Smooth muscle cell (in vitro differentiated cells): ENCODE data around the gene CDC37. TPM values are rescaled to one million over a fixed set of nuclear protein-coding genes. Genes with fewer than 3 reads are reported as not detected.

Source experiments
- DNase-seq: peaks from one replicate; lab custom pipeline; 2025; ENCODE audit not compliant: unreplicated experiment; lab: John Stamatoyannopoulos, UW
- H2AFZ ChIP-seq: fragments of 200-600 bp; sonication (generic); 2 replicates; pipeline ENCODE4 v1.6.0; 2016; ENCODE audit warnings: antibody characterized with exemption, low read depth, mild to moderate bottlenecking
- H3F3A ChIP-seq: fragments of 200-600 bp; sonication (generic); 2 replicates; pipeline ENCODE4 v1.6.0; 2017; ENCODE audit warnings: antibody characterized with exemption, low read depth
- H3K27ac ChIP-seq: fragments of 200-600 bp; sonication (generic); 2 replicates; pipeline ENCODE4 v1.5.1; 2016; ENCODE audit warnings: low read depth, mild to moderate bottlenecking
- H3K27me3 ChIP-seq: fragments of 200-600 bp; sonication (generic); 2 replicates; pipeline ENCODE4 v1.6.1; 2016; ENCODE audit warnings: low read depth, mild to moderate bottlenecking
- H3K36me3 ChIP-seq: fragments of 200-600 bp; sonication (generic); 2 replicates; pipeline ENCODE4 v1.5.1; 2016; ENCODE audit warnings: low read depth
- H3K4me1 ChIP-seq: fragments of 200-600 bp; sonication (generic); 2 replicates; pipeline ENCODE4 v1.5.1; 2016; ENCODE audit warnings: low read depth
- H3K4me2 ChIP-seq: fragments of 200-600 bp; sonication (generic); 2 replicates; pipeline ENCODE4 v1.6.0; 2016; ENCODE audit warnings: mild to moderate bottlenecking
- H3K4me3 ChIP-seq: fragments of 200-600 bp; sonication (generic); 2 replicates; pipeline ENCODE4 v1.5.1; 2016; ENCODE audit warnings: mild to moderate bottlenecking
- H3K79me2 ChIP-seq: fragments of 200-600 bp; sonication (generic); 2 replicates; pipeline ENCODE4 v1.6.0; 2016; ENCODE audit warnings: low read depth, mild to moderate bottlenecking
- H3K9ac ChIP-seq: fragments of 200-600 bp; sonication (generic); 2 replicates; pipeline ENCODE4 v1.6.0; 2016; ENCODE audit warnings: low read depth
- H3K9me3 ChIP-seq: fragments of 200-600 bp; sonication (generic); replicated peaks from 2 replicates; pipeline ENCODE4 v1.5.1; 2016; ENCODE audit warnings: low read depth
- H4K20me1 ChIP-seq: fragments of 200-600 bp; sonication (generic); 2 replicates; pipeline ENCODE4 v1.6.0; 2016; ENCODE audit warnings: low read depth
- CTCF ChIP-seq: fragments of 200-600 bp; sonication (generic); IDR thresholded peaks from 2 replicates; pipeline ENCODE4 v1.5.1; 2017; ENCODE audit warnings: borderline replicate concordance, mild to moderate bottlenecking, antibody characterized with exemption; ENCODE audit not compliant: insufficient read depth, poor library complexity, severe bottlenecking
- WGBS: methylation state at CpG from one replicate; pipeline ENCODE4 v1.1.7; 2016; ENCODE audit warnings: low lambda C conversion rate; 5-methylcytosine and 5-hydroxymethylcytosine counted together
- polyA plus RNA-seq: library from polyadenylated mRNA; unstranded; fragments of >200 nt; fragmentation: Nextera tagmentation; extraction: Ambion mirVana; gene quantifications from 2 replicates; pipeline ENCODE4 v1.2.1, GENCODE V29; 2016
- total RNA-seq: library from RNA; depleted of rRNA; stranded (reverse); fragments of >200 nt; gene quantifications from 2 replicates; pipeline ENCODE4 v1.2.3, GENCODE V29; 2014

The CDC37 gene
- total and polyA plus RNA-seq, 2 experiments from 2014 or later: 98.4 to 186 TPM

GRCh38 chr19:10406191-10406590 is 2.8 kb upstream of the CDC37 start:
- Histone ChIP-seq H3K4me3 (no peak overlapping the region), H4K20me1 (peaks cover 13% of the 10 kb centered on the region), H3K9me3 (no peaks in the 10 kb centered on the region), H3K27ac (no peak overlapping the region), H3K27me3 (no peaks in the 10 kb centered on the region), H3K79me2 (peaks cover 21% of the 10 kb centered on the region), H3K4me1 (peaks cover 11% of the 10 kb centered on the region), H3K36me3 (no peaks in the 10 kb centered on the region), H3K9ac (no peak overlapping the region), H3K4me2 (no peak overlapping the region), H2AFZ (no peak overlapping the region), H3F3A (no peaks in the 10 kb centered on the region)
- no peak for DNase-seq
- TF ChIP-seq CTCF: no peak
- WGBS: 91% methylated on average over 6 of the region's 6 CpGs

GRCh38 chr19:10404888-10405820 is 1.8 kb upstream of the CDC37 start:
- Histone ChIP-seq H2AFZ (peak overlapping the region; percentile 92), H3K4me1 (peaks cover 12% of the 10 kb centered on the region), H3K27me3 (no peaks in the 10 kb centered on the region), H3K9ac (peak overlapping the region; percentile 95), H3K9me3 (no peaks in the 10 kb centered on the region), H3K4me3 (peak overlapping the region; percentile 72), H3K27ac (no peak overlapping the region), H3K79me2 (peaks cover 32% of the 10 kb centered on the region), H3K36me3 (no peaks in the 10 kb centered on the region), H3K4me2 (peak overlapping the region; percentile 99), H3F3A (no peaks in the 10 kb centered on the region), H4K20me1 (peaks cover 24% of the 10 kb centered on the region)
- DNase-seq: no peak
- WGBS: 47% methylated on average over 26 of the region's 43 CpGs
- TF ChIP-seq CTCF: no peak

GRCh38 chr19:10402441-10403038 is 802 bp downstream of the CDC37 start:
- Histone ChIP-seq H3K9ac (peak overlapping the region; percentile 88), H3F3A (no peaks in the 10 kb centered on the region), H3K79me2 (peaks cover 58% of the 10 kb centered on the region), H3K4me1 (peaks cover 12% of the 10 kb centered on the region), H3K36me3 (no peaks in the 10 kb centered on the region), H3K9me3 (no peaks in the 10 kb centered on the region), H2AFZ (peak overlapping the region; percentile 26), H3K27ac (peak overlapping the region; percentile 64), H3K4me2 (peak overlapping the region; percentile 99), H4K20me1 (peaks cover 50% of the 10 kb centered on the region), H3K27me3 (no peaks in the 10 kb centered on the region), H3K4me3 (peak overlapping the region; percentile 72)
- TF ChIP-seq CTCF: no peak
- no peak for DNase-seq
- WGBS: 4% methylated on average over 15 of the region's 15 CpGs
